ENCODE measurements around the gene SYT13.

SYT13 gene

DNA sequence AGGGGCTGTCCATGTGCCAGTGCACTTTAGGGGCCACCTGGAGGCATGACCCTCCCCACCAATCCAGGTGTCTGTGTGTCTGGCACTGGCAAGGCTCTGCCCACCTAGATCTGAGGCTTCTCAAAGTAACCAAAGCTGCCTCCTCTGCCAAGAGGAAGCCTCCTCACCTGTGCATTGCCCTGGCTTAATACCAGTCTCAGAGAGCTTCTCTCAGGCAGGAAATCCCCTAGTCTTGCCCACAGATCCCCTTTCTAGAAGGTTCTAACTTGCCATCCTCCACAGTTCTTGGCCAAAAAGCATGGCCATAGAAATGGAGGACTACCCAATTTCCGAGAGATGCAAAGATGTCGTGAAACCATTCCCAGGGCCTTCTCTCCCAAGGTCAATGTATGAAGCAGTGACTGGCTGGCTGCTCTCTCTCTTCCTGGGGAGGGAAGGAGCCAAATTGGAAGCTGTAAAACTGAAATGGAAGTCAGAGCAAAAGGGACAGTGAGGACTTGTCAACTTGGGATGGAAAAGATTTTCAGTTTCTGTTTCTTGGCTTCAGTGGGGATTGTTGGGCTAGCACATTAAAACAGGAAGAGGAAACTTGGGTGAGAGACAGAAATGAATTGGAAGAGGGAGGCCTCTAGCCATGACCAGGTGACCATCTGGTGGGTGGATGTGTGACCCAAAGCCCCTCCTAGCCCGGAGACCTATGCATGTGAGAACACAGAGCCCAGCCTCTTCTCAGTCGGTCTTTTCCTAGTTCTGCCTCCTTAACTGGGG is 70.9 kb downstream of the SYT13 start:
- DNase-seq = no peak

DNA sequence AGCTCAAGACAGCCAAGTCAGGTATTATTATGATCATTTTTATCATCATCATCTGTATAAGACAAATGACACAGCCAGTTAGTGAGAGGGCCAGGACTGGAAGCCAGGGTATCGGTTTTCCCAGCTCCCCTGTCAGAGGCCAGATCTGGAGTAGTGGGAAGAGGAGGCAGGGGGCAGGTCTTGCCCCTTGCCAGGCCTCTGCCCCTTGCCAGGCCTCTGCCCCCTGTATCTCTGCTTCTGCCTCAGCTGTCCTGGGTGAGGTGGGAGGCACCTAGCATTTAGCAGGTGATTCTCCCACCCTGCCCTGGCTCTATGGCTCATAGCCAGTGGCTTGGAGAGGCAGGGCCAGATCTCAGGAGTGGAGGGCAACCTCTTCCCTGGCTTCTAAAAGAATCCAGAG is 72.4 kb downstream of the SYT13 start:
- DNase-seq = no peak

DNA sequence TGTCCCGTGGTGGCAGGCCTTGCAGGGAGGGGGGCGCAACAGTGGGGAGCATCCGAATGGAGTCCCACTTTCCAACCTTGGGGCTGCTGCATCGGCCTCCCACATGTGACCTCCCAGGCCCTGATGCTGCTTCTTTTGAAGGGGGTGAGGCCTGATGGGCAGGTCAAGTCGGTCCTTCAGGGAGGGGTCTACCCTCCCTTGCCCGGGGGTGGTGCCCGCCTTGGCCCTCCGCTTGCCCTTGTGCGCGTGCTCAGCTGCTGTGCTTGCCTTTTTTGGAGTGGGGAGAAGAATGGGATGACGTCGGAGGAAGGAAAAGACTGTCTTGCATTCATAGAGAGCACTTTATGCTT is 72.8 kb downstream of the SYT13 start:
- no peak for DNase-seq

DNA sequence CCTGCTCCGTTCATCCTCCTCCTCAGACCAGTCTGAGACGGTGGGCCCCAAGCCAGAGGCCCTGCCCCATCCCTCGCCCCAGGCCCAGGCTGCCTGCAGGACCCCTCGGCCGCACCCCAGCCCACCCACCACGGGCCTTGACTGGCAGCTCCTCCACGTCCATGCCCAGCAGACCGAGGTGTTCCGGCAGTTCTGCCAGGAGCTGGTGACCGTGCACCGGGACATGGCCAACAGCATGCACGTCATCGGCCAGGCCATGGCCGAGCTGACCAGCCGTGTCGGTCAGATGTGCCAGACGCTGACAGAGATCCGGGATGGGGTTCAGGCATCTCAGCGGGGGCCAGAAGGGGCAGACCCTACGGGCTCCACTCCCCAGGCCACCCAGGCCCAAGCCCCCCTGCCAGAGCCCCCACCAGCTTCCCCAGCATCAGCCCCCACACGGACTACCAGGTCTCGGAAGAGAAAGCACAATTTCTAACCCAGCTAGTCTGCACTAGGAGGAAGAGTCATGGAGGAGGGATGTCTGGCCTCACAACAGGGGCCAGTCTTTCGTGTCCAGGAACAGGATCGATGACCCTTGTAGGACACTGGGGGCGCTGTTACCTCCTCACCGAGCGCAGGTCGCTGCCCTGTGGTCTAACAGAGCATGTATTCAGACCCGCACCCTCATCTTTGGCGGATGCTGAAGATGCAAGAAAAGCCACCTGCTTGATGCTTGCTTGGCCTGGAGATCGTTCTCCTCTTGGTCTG is 73.4 kb downstream of the SYT13 start:
- no peak for DNase-seq

DNA sequence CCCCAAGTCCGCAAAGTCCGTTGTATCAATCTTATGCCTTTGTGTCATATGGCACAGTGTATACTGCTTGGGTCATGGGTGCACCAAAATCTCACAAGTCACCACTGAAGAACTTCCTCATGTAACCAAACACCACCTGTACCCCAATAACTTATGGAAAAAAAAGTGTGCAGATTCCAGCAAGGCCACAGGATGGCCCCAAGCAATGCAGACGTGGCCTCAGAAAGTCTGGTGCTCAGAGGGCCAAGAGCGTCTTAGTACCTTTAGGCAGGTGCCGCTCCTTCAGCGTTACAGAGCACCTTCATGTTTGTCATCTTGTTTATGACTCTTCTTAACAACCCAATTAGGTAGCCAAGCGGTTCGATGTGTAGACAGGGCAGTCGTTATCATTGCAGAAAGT is 74.4 kb downstream of the SYT13 start:
- peak; percentile 22 for DNase-seq

DNA sequence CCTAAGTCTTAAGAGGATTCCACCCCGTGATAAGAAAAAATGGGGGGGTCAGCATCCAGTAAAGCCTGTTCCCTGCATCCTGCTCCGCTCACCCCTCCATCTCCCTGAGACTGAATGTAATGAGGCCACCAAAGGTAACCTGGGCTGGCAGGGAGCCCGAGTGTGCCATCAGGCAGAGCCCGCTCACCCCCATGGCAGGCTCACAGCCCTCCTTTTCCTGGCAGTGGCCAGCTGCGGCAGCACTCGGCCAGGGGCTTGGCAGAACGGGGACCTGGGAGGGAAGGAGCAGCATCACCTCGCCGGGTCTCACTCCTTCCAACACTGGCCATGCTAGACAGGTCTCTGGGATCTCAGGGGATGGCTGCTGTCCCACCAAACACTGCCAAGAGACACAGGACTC is 75.3 kb downstream of the SYT13 start:
- no peak for DNase-seq

DNA sequence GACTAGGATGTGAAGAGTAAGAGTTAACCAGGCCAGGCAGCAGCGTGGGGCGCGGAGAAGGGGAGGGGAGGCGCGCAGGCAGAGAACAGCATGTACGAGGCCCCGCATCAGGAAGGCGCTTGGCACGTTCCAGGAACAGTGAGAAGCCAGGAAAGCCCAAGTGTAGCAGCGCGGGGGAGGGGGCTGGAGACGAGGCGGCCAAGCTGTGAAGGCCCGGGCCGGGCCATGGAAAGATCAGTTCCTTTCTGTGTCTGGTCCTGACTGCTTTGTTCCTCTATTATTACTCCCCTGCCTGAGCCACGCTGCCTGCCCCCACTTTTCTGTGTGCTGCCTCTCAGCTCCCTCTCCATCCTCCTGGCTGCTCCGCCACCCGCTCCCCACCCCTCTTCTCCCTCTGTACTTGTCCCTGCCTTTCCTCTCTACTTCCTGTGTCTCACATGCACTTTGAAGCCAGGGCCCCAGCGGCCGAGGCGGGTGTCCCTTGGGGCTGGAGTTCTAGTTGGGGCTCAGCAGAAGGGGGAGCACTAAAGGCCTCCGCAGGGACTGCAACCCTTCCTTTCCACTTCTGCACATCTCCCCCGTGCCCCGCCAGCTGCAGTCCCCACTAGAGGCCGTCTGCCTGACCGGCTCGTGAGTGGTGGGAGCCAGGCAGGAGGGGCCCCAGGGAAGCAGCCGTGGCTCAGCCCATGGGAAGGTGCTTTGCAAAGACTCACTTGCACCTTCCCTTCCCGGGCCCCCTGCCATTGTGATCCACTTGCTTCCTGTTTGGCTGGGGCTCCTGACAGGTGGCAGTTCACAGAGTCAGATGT is 76.0 kb downstream of the SYT13 start:
- DNase-seq = no peak

DNA sequence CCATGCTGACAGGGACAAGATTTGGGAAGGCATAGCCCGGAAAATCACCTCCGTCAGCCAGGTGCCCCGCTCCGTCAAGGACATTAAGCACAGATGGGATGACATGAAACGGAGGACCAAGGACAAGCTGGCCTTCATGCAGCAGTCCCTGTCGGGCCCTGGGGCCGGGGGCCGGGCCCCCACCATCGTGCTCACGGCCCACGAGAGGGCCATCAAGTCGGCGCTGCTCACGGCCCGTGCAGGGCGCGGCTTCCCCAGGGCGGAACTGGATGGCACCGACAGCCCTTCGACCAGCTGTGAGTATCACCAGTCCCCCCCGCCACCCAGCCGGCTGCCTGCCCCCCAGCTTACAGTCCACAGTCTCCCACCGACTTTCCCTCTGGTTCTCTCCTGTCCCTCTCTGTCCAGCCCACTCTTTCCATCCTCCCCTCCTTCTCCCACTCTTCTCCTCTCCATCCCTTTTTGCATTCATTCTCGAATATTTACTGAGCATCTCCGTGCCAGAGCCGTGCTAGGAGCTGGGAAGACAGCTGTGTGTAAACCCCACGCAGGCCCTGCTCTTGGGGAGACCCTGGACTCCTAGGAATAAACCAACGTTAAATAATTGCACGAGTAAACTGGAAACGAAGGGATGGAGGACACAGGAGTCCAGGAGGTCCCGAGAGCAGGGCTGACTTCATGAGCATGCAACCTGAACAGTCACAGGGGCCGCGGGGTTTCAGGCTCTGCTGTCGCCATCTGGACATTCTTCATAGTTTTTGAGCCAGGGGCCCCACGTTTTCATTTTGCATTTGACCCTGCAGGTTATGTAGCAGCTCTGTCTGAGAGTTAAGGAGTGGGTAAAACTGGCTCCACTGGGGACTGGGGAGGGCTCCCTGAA is 76.9 kb downstream of the SYT13 start:
- DNase-seq = no peak

DNA sequence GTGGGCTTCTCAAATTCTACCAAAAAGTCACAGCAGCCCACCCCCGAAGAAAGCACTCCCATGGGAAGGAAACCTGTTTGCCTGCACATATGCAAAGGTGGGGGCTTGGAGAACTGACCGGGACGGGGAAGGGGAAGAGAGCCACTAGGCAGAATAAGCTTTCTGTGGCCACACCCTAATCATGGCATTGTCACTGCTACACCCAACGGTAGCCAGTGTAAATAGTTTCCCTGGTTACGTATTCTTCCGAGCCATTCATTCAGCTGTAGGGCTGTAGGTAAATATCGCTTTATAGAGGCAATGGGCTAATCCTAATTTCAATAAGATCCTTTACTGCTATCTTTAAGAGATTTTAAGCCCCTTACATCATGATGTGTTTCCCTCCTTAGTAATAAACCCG is 78.0 kb downstream of the SYT13 start:
- peak; percentile 84 for DNase-seq

DNA sequence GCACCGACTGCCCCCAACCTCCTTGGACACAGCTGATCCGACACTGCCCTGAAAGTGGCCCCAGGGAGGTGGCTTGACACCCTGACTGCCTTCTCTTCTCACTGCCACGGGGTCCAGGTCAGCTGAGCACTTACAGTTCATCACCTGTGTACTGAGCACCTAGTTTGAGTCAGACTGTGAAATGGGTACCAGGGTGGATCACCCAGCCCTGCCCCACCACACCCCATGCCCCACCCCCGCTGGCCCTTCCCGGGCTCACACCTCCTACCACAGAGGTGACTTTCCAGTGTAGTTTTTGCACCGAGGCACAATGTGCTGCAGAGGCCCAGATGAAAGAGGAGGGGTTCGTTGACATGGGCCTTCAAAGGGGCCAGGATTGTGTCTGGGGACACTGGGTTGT is 80.2 kb downstream of the SYT13 start:
- DNase-seq = no peak

DNA sequence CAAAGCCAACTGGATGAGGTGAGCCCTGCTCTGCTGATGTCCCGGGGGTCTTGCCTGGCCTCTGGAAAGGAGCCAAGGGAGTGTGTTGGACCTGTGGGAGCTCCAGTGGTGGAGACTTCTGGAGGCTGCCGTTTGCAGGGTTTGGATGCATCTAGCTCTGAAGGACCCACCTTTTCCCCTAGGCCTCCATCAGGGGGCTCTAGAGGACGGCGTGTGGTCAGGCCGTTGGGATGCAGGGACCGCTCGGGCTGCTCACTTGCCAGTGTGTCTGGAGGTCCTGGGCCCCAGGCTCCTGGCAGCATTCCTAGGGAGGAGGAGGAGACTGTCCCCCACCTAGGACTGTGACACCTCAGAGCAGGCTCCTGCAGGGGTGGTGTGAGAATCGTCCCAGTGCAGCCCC is 81.4 kb downstream of the SYT13 start:
- DNase-seq = no peak

DNA sequence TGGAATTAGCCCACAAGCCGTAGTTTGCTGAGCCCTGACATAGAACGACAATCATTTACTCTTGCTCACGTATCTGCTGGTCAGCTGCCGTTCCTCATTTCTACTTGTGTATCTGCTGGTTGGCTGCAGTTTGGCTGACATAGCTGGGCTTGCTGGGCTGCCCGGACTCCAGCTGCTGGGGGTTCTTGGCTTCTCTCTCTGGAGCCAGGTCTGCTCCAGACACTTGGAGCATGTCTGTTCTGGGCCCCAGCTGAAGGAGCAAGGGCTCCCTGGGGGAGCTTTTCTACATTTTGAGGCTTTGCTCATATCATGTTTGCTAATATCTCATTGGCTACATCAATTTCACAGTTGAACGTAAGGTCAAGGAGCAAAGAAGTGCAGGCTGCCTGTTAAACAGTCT is 92.4 kb downstream of the SYT13 start:
- DNase-seq = no peak
